ENCODE results near the gene VPS72. TPM values are rescaled to one million over a fixed set of nuclear protein-coding genes. Genes with fewer than 3 reads are reported as not detected.

Gene VPS72
- total and polyA plus RNA-seq, 10 of the 15 experiments (the other 5 are each of a cell fraction or from before 2014, with no cell fraction given): 6.7 to 77.8 (median 58.1) TPM

DNA sequence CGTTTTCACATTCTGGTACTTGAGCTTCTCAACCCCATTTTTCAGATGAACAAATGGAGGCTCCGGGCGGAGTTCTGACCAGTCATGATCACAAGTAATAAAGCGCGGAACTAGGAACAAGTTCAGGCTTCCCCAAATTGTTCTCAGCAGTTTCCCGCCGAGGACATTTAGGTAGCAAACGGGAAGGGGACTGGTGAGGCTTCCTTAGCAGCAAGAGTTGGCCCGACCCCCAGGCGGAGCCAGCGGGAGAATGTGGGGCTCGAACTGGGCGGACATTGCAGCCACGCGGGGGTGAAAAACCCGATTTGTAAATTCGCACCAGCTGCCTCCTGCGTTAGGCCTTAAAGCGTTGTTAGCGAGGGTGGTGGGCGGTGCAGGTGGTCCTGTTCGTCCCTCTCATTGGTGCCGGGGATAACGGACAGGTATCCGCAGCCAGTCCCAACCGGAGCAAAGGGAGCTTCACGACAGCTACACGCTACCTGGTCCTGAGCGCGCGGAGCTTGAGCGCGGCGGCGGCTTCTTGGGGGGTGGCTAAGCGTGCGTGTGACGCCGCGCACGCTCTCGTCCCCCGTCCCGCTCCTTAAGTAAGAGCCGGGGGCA, 58.9 kb downstream of the VPS72 start (continued):
- TF ChIP-seq BACH1 (IDR thresholded peaks at IDR 0.05; ENCODE audit: borderline replicate concordance) (no peak), HSF1 (IDR thresholded peaks at IDR 0.05; ENCODE audit: low read depth, low read length) (no peak), IKZF1 (conservative IDR thresholded peaks at IDR 0.05) (no peak), ATF3 (IDR thresholded peaks at IDR 0.05; ENCODE audit: borderline replicate concordance, extremely low read depth, low read depth, low read length) (no peak), POU2F2 (IDR thresholded peaks at IDR 0.05; ENCODE audit: borderline replicate concordance, low read depth, low read length) (peak; percentile 4; the same call in 1 of the 3 replicates), ZSCAN29 (IDR thresholded peaks at IDR 0.05) (peak; percentile 74; the same call in 1 of the 2 replicates), MEF2A (IDR thresholded peaks at IDR 0.05; ENCODE audit: insufficient read depth, low read depth, low read length) (no peak), E2F4 (IDR thresholded peaks at IDR 0.05; ENCODE audit: low read depth, low read length) (no peak), GABPA (IDR thresholded peaks at IDR 0.05; ENCODE audit: low read depth) (no peak), CREM (IDR thresholded peaks at IDR 0.05; ENCODE audit: low read depth) (peak; percentile 45; the same call in 1 of the 2 replicates), DPF2 (IDR thresholded peaks at IDR 0.05) (0 out of 2 replicates have a peak, but pooled peaks have one; percentile 19)
- TF ChIP-seq, protein P1, sequence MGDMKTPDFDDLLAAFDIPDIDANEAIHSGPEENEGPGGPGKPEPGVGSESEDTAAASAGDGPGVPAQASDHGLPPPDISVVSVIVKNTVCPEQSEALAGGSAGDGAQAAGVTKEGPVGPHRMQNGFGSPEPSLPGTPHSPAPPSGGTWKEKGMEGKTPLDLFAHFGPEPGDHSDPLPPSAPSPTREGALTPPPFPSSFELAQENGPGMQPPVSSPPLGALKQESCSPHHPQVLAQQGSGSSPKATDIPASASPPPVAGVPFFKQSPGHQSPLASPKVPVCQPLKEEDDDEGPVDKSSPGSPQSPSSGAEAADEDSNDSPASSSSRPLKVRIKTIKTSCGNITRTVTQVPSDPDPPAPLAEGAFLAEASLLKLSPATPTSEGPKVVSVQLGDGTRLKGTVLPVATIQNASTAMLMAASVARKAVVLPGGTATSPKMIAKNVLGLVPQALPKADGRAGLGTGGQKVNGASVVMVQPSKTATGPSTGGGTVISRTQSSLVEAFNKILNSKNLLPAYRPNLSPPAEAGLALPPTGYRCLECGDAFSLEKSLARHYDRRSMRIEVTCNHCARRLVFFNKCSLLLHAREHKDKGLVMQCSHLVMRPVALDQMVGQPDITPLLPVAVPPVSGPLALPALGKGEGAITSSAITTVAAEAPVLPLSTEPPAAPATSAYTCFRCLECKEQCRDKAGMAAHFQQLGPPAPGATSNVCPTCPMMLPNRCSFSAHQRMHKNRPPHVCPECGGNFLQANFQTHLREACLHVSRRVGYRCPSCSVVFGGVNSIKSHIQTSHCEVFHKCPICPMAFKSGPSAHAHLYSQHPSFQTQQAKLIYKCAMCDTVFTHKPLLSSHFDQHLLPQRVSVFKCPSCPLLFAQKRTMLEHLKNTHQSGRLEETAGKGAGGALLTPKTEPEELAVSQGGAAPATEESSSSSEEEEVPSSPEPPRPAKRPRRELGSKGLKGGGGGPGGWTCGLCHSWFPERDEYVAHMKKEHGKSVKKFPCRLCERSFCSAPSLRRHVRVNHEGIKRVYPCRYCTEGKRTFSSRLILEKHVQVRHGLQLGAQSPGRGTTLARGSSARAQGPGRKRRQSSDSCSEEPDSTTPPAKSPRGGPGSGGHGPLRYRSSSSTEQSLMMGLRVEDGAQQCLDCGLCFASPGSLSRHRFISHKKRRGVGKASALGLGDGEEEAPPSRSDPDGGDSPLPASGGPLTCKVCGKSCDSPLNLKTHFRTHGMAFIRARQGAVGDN (IDR thresholded peaks at IDR 0.05): 0 out of 2 replicates have a peak, but pooled peaks have one; percentile 52
